Activated CD4-positive, alpha-beta T cell treated with anti-CD3 and anti-CD28 coated beads, Interleukin-2, amount 10 ng/mL, durations not matched to agents 24 days and 14 days (primary cell): ENCODE results near the gene RBM17. TPM values are rescaled to one million over a fixed set of nuclear protein-coding genes. Genes with fewer than 3 reads are reported as not detected.
"Not testable (repeated sequence)": the region's sequence is repeated elsewhere in the genome, so short reads cannot be mapped to it uniquely, and the experiment has no call there.

ENCODE experiments used
- DNase-seq: peaks from one replicate; pipeline ENCODE4 v3.0.0; 2022
- H3K27ac Mint-ChIP-seq: one replicate; pipeline ENCODE4 v1.8.0; 2022; ENCODE audit warnings: mild to moderate bottlenecking, mixed read lengths
- H3K27me3 Mint-ChIP-seq: one replicate; pipeline ENCODE4 v1.8.0; 2022; ENCODE audit warnings: mixed read lengths
- H3K36me3 Mint-ChIP-seq: one replicate; pipeline ENCODE4 v1.8.0; 2022; ENCODE audit warnings: low read depth, mild to moderate bottlenecking, mixed read lengths
- H3K4me1 Mint-ChIP-seq: one replicate; pipeline ENCODE4 v1.8.0; 2021; ENCODE audit warnings: mixed read lengths
- H3K4me3 Mint-ChIP-seq: one replicate; pipeline ENCODE4 v1.8.0; 2022; ENCODE audit warnings: mild to moderate bottlenecking, moderate library complexity, mixed read lengths
- H3K9me3 Mint-ChIP-seq: one replicate; pipeline ENCODE4 v1.8.0; 2021; ENCODE audit warnings: mixed read lengths
- intact Hi-C: fragments of 100-400 bp; cut with micrococcal nuclease; formaldehyde crosslinking; loops from one replicate; pipeline ENCODE4 v1.15.1; 2023
- total RNA-seq: library from RNA; stranded (reverse); gene quantifications from 2 replicates; pipeline ENCODE4 v1.2.3, GENCODE V29; 2022

Gene RBM17
- total RNA-seq, 1 donor from 2014 or later, result 262 TPM

DNA sequence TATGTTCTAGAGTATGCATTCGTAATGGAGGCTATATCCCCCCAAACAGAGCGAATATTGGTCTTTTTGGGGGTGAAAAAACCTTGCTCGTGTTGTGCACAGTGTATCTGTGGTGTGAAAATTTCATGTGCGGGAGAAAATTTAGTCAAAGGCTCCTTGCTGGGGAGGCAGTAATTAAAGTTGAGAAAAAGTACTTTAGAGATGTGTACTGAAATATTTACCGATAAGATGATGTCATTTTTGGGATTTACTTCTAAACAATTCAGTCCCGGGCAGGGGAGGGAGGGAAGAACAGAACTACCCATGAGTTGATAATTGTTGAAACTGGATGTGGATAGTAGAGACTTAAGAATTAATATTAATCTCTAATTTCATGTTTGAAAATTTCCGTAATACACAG, 9.3 kb downstream of the RBM17 start:
- H3K4me1 Mint-ChIP-seq, result peaks cover 39% of the 10 kb centered on the region
- H3K27ac Mint-ChIP-seq, result peak overlapping the region; percentile 4

DNA sequence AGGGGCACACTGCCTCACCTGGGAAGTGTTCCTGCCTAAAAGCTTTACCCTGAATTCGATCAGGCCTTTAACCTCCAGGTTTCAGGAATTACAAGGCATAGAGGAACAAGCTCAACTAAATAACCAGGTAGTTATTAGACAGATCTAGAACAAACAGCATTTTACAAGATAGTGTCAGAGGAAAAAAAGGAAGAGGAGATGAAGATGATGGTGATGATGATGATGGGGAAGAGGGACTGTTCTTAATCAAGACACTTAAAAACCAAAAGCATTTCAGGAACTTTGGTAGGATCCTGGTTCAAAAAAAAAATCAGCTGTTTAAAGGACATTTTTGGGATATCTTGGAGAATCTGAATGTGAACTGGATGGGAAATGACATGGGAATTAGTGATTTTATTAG, 11.5 kb downstream of the RBM17 start:
- Mint-ChIP-seq H3K9me3 (no peaks in the 10 kb centered on the region), H3K4me3 (no peak overlapping the region), H3K36me3 (peaks cover 59% of the 10 kb centered on the region), H3K27ac (peak overlapping the region; percentile 29), H3K4me1 (peaks cover 32% of the 10 kb centered on the region), H3K27me3 (no peaks in the 10 kb centered on the region)
- intact Hi-C loops, result no loop called here
- DNase-seq, result no peak

More for the DNA sequence above, 9.3 kb downstream of the RBM17 start:
- Mint-ChIP-seq H3K27me3 (no peaks in the 10 kb centered on the region), H3K9me3 (no peaks in the 10 kb centered on the region), H3K36me3 (peaks cover 55% of the 10 kb centered on the region), H3K4me3 (no peak overlapping the region)
- DNase-seq, result no peak
- intact Hi-C loops, result no loop called here

DNA sequence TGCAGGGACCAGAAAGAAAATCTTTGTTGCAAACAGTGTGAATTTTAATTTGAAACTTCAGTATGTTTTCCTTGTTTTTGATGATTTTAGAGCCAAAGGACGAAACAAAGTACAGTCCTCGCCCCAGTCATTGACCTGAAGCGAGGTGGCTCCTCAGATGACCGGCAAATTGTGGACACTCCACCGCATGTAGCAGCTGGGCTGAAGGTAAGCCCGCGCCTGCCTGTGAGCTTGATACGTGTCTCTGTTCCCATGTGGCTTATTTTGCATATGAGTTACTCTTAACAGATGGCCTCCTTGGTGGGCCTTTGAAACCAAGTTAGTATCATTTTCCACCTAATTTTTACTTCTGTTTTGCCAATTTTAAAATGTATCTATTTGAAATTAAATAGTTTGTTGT, 12.3 kb downstream of the RBM17 start:
- H3K27me3 Mint-ChIP-seq, result no peaks in the 10 kb centered on the region
- H3K9me3 Mint-ChIP-seq, result no peaks in the 10 kb centered on the region
- H3K4me1 Mint-ChIP-seq, result peaks cover 30% of the 10 kb centered on the region
- H3K27ac Mint-ChIP-seq, result no peak overlapping the region
- intact Hi-C loops, result no loop called here
- DNase-seq, result no peak
- peaks cover 64% of the 10 kb centered on the region for H3K36me3 Mint-ChIP-seq
- no peak overlapping the region for H3K4me3 Mint-ChIP-seq

DNA sequence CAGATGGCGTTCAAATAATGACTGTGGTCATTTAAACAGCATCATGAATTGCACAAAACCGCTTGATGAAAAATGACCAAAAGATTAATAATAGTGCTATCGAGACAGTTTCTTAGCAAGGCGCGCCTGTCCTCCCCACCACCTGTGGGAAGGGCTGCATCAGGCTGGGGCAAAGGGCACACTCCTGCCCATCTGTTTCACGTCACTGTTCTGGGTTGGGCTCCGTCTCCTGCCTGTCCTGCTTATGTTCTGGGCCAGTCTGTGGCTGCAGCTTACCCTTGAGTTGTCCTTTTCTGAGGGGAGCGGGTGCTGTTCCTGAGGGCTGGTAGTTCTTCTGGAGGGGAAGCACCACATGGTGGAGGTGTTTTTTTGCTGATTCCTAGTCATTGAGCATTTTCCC, 13.3 kb downstream of the RBM17 start:
- Mint-ChIP-seq H3K27me3 (no peaks in the 10 kb centered on the region), H3K4me1 (peaks cover 29% of the 10 kb centered on the region), H3K36me3 (peaks cover 68% of the 10 kb centered on the region), H3K4me3 (no peak overlapping the region), H3K27ac (no peak overlapping the region), H3K9me3 (no peaks in the 10 kb centered on the region)
- no peak for DNase-seq
- intact Hi-C loops, result no loop called here

DNA sequence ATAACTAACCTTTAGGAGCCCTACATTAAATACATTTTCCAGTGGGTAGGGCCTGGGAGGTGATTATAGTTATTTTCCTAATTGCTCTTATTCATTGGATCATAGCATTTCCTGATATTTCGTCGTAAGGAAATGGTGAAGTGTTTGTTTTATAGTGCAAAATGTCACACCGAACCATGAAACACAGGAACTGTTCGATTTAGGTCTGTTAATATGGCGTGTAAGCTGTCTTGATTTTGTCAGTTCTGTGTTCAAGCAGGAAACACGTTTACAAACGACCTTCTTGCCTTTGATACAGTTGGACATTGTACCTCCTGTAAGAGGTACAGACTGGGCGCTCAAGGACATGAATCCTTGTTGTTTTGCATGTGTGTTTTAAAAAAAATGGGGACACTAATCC, 14.8 kb downstream of the RBM17 start:
- intact Hi-C loops, result no loop called here
- no peaks in the 10 kb centered on the region for H3K27me3 Mint-ChIP-seq
- no peaks in the 10 kb centered on the region for H3K9me3 Mint-ChIP-seq
- no peak overlapping the region for H3K4me3 Mint-ChIP-seq
- no peak overlapping the region for H3K27ac Mint-ChIP-seq
- peaks cover 31% of the 10 kb centered on the region for H3K4me1 Mint-ChIP-seq
- DNase-seq, result no peak
- peaks cover 66% of the 10 kb centered on the region for H3K36me3 Mint-ChIP-seq

DNA sequence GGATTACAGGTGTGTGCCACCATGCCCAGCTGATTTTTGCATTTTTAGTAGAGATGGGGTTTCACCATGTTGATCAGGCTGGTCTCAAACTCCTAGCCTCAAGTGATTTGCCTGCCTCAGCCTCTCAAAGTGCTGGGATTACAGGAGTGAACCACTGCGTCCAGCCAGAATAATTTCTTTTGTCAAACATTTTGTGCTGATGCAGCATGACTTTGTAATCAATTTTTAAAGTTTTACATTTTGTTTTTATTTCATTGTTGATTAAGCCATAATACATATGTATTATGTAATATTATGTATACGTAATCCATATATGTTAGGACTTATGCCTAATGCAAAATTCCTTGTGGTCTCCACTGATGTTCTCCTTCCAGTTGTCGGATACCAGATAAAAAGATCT, 18.8 kb downstream of the RBM17 start:
- H3K4me3 Mint-ChIP-seq, DNase-seq, intact Hi-C loops, H3K27me3 Mint-ChIP-seq, H3K27ac Mint-ChIP-seq, H3K9me3 Mint-ChIP-seq: not testable (repeated sequence)
- H3K4me1 Mint-ChIP-seq, result peaks cover 38% of the 10 kb centered on the region
- H3K36me3 Mint-ChIP-seq, result peaks cover 76% of the 10 kb centered on the region

DNA sequence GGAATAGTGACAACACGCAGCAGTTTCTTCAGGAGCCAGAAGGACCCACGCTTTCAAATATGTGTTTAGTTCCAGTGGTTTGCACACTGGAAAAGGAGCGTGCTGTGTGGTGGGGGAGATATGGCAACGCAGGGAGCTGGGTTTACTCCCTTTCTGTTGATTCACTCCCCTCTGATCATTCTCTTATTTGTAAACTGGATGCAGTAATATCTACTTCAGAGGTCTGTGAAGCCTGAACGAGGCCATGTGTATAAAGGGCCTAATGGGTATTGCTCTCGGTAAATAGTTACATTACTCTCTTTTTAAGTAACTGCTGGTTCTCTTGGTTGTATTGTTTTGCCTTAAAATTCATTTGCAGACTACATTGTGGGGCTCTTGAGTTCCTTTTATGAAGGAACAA, 19.2 kb downstream of the RBM17 start:
- Mint-ChIP-seq H3K36me3 (peaks cover 78% of the 10 kb centered on the region), H3K4me3 (no peak overlapping the region), H3K9me3 (no peaks in the 10 kb centered on the region), H3K4me1 (peaks cover 37% of the 10 kb centered on the region), H3K27ac (peak overlapping the region; percentile 1), H3K27me3 (no peaks in the 10 kb centered on the region)
- no peak for DNase-seq
- intact Hi-C loops, result no loop called here

DNA sequence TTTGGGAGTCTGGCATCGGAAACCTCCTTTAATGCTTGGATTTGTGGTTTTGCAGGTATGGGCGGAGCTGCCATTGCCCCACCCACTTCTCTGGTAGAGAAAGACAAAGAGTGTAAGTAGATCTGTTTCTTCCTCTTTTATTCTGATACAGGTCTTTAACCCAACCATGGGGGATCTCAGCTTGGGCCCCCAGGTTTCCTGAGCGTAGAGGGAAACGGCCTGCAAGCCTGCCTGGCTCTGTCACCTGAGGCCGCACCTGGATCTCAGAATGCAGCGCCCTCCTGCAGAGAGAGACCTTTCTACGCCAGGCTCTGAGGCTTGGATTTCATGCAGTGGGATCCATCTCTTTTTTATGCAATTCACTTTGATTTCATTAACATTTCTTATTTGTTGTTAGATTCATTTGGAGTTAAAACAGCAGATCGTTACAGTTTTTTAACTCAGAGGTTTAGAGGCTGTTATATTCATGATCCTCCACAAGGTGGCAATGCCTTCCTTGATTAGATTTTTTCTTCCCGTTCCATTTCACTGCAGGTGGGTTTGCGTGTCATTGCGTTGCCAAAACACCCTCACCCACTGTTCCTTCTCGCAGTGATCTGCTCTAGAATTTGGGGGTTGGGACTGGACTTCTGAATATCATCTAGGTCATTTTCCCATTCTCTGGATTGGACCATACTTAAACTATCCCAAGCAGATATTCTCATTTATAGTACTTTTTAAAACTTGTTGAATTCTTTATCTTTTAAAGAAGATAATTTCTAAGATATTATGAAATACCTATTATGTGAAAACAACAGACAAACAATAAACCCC, 20.0 kb downstream of the RBM17 start:
- peak; percentile 82 for DNase-seq
- Mint-ChIP-seq H3K27me3 (no peaks in the 10 kb centered on the region), H3K36me3 (peaks cover 82% of the 10 kb centered on the region)

DNA sequence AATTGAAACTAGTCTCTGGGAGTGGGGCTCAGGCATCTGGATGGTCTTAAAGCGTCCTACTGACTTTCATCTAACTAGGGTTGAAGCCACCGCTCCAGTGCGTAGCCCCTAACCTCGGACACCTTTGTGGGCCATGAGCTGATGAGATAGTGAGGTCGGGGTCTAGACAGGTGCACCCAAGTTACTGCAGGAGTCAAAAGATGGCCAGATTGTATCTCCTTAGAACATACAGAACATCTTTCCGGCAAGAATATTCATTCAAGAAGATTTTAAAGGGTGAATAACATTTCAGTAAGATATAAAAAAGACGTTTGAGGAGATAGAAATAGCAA, 20.6 kb downstream of the RBM17 start:
- intact Hi-C loops, result loop anchor here (1.0 kb wide), 4 partner anchors 21 to 292 kb away; partner anchors contain the start of gene PFKFB3
- Mint-ChIP-seq H3K4me3 (no peak overlapping the region), H3K27me3 (no peaks in the 10 kb centered on the region), H3K4me1 (peaks cover 36% of the 10 kb centered on the region), H3K9me3 (no peaks in the 10 kb centered on the region), H3K36me3 (peaks cover 82% of the 10 kb centered on the region), H3K27ac (no peak overlapping the region)
- no peak for DNase-seq

More for the DNA sequence above, 20.0 kb downstream of the RBM17 start:
- Mint-ChIP-seq H3K27ac (peak overlapping the region; percentile 71), H3K9me3 (no peaks in the 10 kb centered on the region), H3K4me1 (peaks cover 35% of the 10 kb centered on the region), H3K4me3 (no peak overlapping the region)
- intact Hi-C loops, result loop anchor here (1.0 kb wide), 4 partner anchors 21 to 292 kb away; partner anchors contain the start of gene PFKFB3

DNA sequence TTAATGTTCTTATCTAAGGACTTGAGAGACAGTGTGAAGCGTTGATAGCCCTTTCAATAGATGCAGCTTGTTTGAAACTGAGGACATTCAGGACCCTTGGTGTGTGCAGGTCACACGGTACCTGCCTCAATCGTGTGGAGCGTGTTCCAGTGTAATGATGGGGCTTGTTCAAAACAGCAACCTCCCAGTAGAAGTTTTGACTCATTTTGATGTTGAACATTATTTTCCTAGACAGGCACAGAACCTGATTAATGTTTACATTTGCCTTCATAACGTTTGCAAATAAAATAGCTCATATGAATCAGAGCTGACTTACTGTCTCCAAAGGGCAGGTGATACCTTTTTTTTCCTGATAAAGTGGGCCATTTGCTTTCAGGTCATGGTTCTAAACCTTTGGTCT, 21.3 kb downstream of the RBM17 start:
- Mint-ChIP-seq H3K36me3 (peaks cover 82% of the 10 kb centered on the region), H3K4me3 (no peak overlapping the region), H3K4me1 (peaks cover 35% of the 10 kb centered on the region), H3K27ac (peak overlapping the region; percentile 7), H3K27me3 (no peaks in the 10 kb centered on the region), H3K9me3 (no peaks in the 10 kb centered on the region)
- DNase-seq, result no peak
- intact Hi-C loops, result no loop called here

DNA sequence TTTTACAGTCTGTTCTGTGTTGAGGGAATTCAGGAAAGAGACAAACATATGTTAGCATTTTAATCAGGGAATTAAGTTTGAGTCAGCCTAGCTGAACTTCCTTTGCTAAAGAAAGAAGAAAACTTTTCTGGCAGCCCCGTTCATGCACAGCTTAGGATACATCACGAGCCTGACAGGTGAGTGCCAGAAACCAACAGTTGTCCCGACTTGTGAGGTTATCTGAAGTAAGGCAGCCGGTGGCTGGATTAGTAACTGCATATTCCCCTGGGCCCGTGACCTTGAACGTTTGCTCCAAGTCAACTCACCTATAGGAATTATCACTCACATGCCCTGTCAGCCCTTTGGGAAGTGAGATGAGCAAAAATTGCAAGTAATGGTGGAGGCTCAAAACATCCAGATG, 24.1 kb downstream of the RBM17 start:
- peaks cover 75% of the 10 kb centered on the region for H3K36me3 Mint-ChIP-seq

DNA sequence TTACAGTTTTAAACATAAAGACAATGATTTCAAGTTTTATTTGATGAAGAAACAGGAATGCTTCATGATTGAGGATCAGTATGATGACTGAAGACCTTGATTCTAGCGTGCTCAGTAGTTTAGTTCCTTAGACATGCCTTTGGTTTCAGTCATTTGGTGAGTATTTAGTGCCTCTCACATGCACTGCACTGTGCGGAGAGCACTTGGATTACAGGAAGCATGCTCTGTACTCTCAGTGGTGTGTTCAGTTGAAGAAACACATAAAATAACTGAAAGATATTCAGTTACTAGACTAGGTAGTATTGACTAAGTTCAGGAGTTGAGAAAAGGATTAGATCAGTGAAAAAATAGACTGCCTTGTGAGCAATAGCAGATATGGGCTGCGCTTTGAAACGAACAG, 25.5 kb downstream of the RBM17 start:
- Mint-ChIP-seq H3K27ac (peak overlapping the region; percentile 56), H3K9me3 (no peaks in the 10 kb centered on the region), H3K27me3 (no peaks in the 10 kb centered on the region), H3K4me3 (no peak overlapping the region), H3K36me3 (peaks cover 66% of the 10 kb centered on the region), H3K4me1 (peaks cover 22% of the 10 kb centered on the region)
- DNase-seq, result no peak
- intact Hi-C loops, result no loop called here

More for the DNA sequence above, 24.1 kb downstream of the RBM17 start:
- H3K4me1 Mint-ChIP-seq, result peaks cover 32% of the 10 kb centered on the region
- intact Hi-C loops, result no loop called here
- no peak overlapping the region for H3K4me3 Mint-ChIP-seq
- no peaks in the 10 kb centered on the region for H3K9me3 Mint-ChIP-seq
- H3K27ac Mint-ChIP-seq, result no peak overlapping the region
- no peak for DNase-seq
- H3K27me3 Mint-ChIP-seq, result no peaks in the 10 kb centered on the region

DNA sequence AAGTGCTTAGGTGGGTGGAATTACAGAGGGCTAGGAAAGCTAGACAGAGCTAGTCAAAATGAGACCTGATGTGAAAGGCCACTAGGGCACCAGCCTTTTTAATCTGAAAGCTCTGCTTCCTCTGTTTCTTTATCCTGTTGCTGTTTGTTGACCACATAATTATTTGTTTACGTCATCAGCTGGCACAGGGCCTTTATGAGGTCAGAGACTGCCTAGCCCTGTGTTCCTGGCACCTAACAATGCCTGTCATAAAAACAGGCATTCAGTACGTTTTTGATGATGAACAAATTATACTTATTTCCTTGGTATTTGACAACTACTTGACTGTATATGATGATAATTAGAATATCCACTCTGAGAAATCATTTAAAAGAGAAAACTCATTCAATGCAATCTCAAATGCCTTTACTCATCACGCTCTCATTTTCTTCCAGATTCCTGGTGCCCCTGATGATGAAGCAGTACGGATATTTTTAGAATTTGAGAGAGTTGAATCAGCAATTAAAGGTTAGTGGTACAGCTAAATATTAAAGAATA, 26.0 kb downstream of the RBM17 start:
- Mint-ChIP-seq H3K4me3 (no peak overlapping the region), H3K36me3 (peaks cover 62% of the 10 kb centered on the region), H3K27ac (peak overlapping the region; percentile 56), H3K4me1 (peaks cover 23% of the 10 kb centered on the region), H3K9me3 (no peaks in the 10 kb centered on the region), H3K27me3 (no peaks in the 10 kb centered on the region)
- DNase-seq, result no peak
- intact Hi-C loops, result no loop called here

DNA sequence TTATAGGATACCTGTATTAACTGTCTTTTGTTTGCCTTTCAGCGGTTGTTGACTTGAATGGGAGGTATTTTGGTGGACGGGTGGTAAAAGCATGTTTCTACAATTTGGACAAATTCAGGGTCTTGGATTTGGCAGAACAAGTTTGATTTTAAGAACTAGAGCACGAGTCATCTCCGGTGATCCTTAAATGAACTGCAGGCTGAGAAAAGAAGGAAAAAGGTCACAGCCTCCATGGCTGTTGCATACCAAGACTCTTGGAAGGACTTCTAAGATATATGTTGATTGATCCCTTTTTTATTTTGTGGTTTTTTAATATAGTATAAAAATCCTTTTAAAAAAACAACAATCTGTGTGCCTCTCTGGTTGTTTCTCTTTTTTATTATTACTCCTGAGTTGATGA, 26.6 kb downstream of the RBM17 start:
- H3K9me3 Mint-ChIP-seq, result no peaks in the 10 kb centered on the region
- intact Hi-C loops, result no loop called here

More for the DNA sequence above, 26.6 kb downstream of the RBM17 start:
- DNase-seq, result no peak
- H3K27me3 Mint-ChIP-seq, result no peaks in the 10 kb centered on the region
- H3K4me1 Mint-ChIP-seq, result peaks cover 24% of the 10 kb centered on the region
- no peak overlapping the region for H3K4me3 Mint-ChIP-seq
- no peak overlapping the region for H3K27ac Mint-ChIP-seq
- H3K36me3 Mint-ChIP-seq, result peaks cover 58% of the 10 kb centered on the region
